Osteoblast (primary cell): ENCODE measurements around the gene PAH. TPM values are rescaled to one million over a fixed set of nuclear protein-coding genes. Genes with fewer than 3 reads are reported as not detected.

Experiments used
- DNase-seq: peaks from one replicate; pipeline ENCODE4 v3.0.0; 2011; ENCODE audit warnings: low spot score, mixed read lengths; ENCODE audit not compliant: insufficient read length; ENCODE audit errors: missing footprints
- H2AFZ ChIP-seq: 2 replicates; pipeline ENCODE4 v1.6.0; 2011; ENCODE audit warnings: mild to moderate bottlenecking, low read length
- H3K27ac ChIP-seq: 2 replicates; pipeline ENCODE4 v1.5.1; 2011; ENCODE audit warnings: mild to moderate bottlenecking, low read depth, low read length, moderate library complexity
- H3K27me3 ChIP-seq: 2 replicates; pipeline ENCODE4 v1.6.0; 2012; ENCODE audit warnings: mild to moderate bottlenecking, control low read depth, inconsistent platforms, low read length, moderate library complexity; ENCODE audit not compliant: insufficient read depth
- H3K36me3 ChIP-seq: 2 replicates; pipeline ENCODE4 v1.5.1; 2011; ENCODE audit warnings: mild to moderate bottlenecking, low read length, control low read depth, moderate library complexity; ENCODE audit not compliant: insufficient read depth
- H3K4me1 ChIP-seq: 2 replicates; pipeline ENCODE4 v1.5.1; 2011; ENCODE audit warnings: mild to moderate bottlenecking, low read length, control low read depth, moderate library complexity; ENCODE audit not compliant: insufficient read depth
- H3K4me2 ChIP-seq: 2 replicates; pipeline ENCODE4 v1.6.0; 2011; ENCODE audit warnings: mild to moderate bottlenecking, low read length; ENCODE audit not compliant: insufficient read depth
- H3K4me3 ChIP-seq: fragments of 200-600 bp; sonication (generic); 3 replicates; pipeline ENCODE4 v1.5.1; 2012; ENCODE audit warnings: mild to moderate bottlenecking, low read length, inconsistent platforms; ENCODE audit not compliant: insufficient read depth
- H3K79me2 ChIP-seq: 2 replicates; pipeline ENCODE4 v1.6.0; 2012; ENCODE audit warnings: mild to moderate bottlenecking, low read length, control low read depth, inconsistent platforms; ENCODE audit not compliant: insufficient read depth
- H3K9me3 ChIP-seq: 2 replicates; pipeline ENCODE4 v1.5.1; 2011; ENCODE audit warnings: low read depth, low read length, control low read depth
- H4K20me1 ChIP-seq: 2 replicates; pipeline ENCODE4 v1.6.0; 2012; ENCODE audit warnings: mild to moderate bottlenecking, low read length, control low read depth; ENCODE audit not compliant: insufficient read depth
- CTCF ChIP-seq: IDR thresholded peaks from 2 replicates; pipeline ENCODE4 v1.5.1; 2011; ENCODE audit warnings: mild to moderate bottlenecking, low read depth, low read length, moderate library complexity; ENCODE audit errors: extremely low read depth
- total RNA-seq: library from RNA; depleted of rRNA; stranded (reverse); fragments of >200 nt; gene quantifications from 2 replicates; pipeline ENCODE4 v1.2.3, GENCODE V29; 2012

The PAH gene
- total RNA-seq, 1 donor, result not detected

DNA sequence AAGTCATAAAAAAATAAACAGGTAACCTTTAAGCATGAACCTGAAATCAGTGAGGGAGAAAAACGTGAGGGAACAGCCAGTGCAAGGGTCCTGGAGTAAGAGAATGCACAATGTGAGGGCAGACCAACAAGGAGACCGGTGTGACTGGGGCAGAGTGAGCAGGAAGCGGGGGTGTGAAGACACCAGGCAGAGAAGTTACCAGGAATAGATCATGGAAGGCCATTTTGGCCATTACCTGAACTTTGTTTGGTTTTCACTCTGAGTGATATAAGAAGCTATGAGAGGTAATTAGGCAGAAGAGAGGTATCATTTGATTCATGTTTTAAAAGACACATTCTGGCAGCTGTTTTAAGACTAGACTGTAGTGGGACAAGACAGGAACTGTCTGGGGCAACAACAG lies 15.0 kb downstream of the PAH start:
- H3K27me3 ChIP-seq, result no peaks in the 10 kb centered on the region
- H4K20me1 ChIP-seq, result no peaks in the 10 kb centered on the region
- DNase-seq, result no peak
- no peak overlapping the region for H2AFZ ChIP-seq
- H3K9me3 ChIP-seq, result no peaks in the 10 kb centered on the region
- no peak overlapping the region for H3K27ac ChIP-seq
- H3K79me2 ChIP-seq, result no peaks in the 10 kb centered on the region
- no peak overlapping the region for H3K4me3 ChIP-seq
- no peak for TF ChIP-seq CTCF
- H3K4me2 ChIP-seq, result no peak overlapping the region
- H3K4me1 ChIP-seq, result no peaks in the 10 kb centered on the region
- no peaks in the 10 kb centered on the region for H3K36me3 ChIP-seq

DNA sequence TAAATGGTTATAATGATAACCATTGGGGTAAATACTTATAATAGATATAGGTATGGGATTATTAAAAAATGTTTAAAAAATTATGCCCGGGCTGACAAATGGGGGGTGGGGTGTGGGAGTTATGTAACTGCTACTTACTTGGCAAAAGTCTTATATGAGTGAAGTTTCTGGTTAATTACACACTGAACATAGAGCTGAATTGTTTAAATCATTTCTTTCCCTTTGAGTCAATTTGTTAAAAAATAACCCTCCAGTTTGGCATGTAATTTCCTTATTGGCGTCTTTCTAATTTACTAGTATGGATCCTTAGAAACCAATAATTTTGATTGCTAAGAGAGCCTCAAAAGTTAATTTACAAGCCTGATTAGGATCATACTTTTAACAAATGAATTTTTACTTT lies 16.7 kb downstream of the PAH start:
- no peaks in the 10 kb centered on the region for H3K4me1 ChIP-seq
- DNase-seq, result no peak
- no peak overlapping the region for H2AFZ ChIP-seq
- no peaks in the 10 kb centered on the region for H3K79me2 ChIP-seq
- TF ChIP-seq CTCF, result no peak
- H3K27me3 ChIP-seq, result no peaks in the 10 kb centered on the region
- no peaks in the 10 kb centered on the region for H3K36me3 ChIP-seq
- H3K4me2 ChIP-seq, result no peak overlapping the region
- no peaks in the 10 kb centered on the region for H4K20me1 ChIP-seq
- no peaks in the 10 kb centered on the region for H3K9me3 ChIP-seq
- H3K4me3 ChIP-seq, result no peak overlapping the region
- no peak overlapping the region for H3K27ac ChIP-seq

DNA sequence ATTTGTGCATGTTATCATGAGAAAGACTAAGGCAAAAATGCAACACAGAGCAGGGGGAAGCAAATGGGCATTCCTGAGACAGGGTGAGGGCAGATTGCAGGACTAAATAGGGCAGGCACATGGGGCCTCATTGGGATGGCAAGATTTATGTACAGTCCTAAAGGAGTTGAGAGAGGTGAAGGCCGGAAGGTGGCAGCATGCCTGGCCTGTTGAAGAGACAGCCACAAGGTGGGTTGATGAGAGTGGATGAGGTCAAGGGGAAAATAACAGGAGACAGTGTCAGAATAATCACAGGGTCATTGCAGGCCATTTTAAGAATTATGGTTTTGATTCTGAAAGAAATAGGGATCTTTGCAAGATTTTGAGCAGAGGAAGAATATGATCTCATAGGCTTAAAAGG lies 21.0 kb downstream of the PAH start:
- H2AFZ ChIP-seq, result no peak overlapping the region
- no peaks in the 10 kb centered on the region for H3K27me3 ChIP-seq
- no peaks in the 10 kb centered on the region for H3K9me3 ChIP-seq
- no peaks in the 10 kb centered on the region for H3K79me2 ChIP-seq
- H3K36me3 ChIP-seq, result no peaks in the 10 kb centered on the region
- H3K4me3 ChIP-seq, result no peak overlapping the region
- no peak for DNase-seq
- no peak overlapping the region for H3K4me2 ChIP-seq
- H3K27ac ChIP-seq, result no peak overlapping the region
- no peak for TF ChIP-seq CTCF
- no peaks in the 10 kb centered on the region for H4K20me1 ChIP-seq
- no peaks in the 10 kb centered on the region for H3K4me1 ChIP-seq

GRCh38 chr12:102891756-102892155 lies 25.3 kb downstream of the PAH start:
- Histone ChIP-seq H3K79me2 (no peaks in the 10 kb centered on the region), H3K4me1 (no peaks in the 10 kb centered on the region), H2AFZ (no peak overlapping the region), H3K27me3 (no peaks in the 10 kb centered on the region), H4K20me1 (no peaks in the 10 kb centered on the region), H3K4me2 (no peak overlapping the region), H3K9me3 (no peaks in the 10 kb centered on the region), H3K36me3 (no peaks in the 10 kb centered on the region), H3K27ac (no peak overlapping the region), H3K4me3 (no peak overlapping the region)
- no peak for DNase-seq
- no peak for TF ChIP-seq CTCF
